Measurements from ENCODE around the gene COL5A2.

The COL5A2 gene

DNA sequence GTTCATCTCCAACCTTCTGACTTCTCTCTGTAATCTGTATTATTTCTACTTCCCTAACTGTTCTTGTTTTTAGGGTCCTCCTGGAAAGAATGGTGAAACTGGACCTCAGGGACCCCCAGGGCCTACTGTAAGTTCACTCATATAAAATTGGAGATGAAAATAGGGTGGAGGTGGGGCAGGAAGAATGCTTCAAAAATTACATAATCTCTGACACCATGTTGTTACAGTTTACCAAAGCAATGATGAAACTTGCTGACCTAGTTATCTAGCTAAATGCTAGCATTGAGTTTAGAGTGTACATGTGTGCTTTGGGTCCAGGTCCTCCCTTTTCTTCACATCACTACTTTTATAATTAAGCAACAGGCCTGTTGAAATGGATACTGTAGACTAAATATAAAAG is 182.3 kb downstream of the COL5A2 start:
- no peak for DNase-seq (ENCODE audit: low read depth in 3 of 3)

DNA sequence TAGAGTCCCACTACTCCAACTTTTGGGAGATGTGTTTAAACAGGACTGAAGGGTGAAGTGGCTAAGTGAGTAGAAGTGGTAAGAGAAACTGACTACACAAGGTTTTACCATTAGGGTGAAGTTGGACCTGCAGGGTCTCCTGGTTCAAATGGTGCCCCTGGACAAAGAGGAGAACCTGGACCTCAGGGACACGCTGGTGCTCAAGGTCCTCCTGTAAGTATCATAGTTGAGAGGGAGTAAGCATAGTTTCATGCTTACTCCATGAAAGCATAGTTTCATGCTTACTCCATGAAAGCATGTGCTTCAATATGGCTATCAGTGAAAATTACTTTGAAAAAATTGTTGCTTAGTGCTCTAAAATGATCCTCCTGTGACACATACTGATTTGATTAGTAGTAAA is 186.3 kb downstream of the COL5A2 start:
- DNase-seq (ENCODE audit: low read depth in 3 of 3), result no peak

GRCh38 chr2:188986839-188987238 is 192.7 kb downstream of the COL5A2 start:
- DNase-seq (ENCODE audit: low read depth in 3 of 3), result no peak

DNA sequence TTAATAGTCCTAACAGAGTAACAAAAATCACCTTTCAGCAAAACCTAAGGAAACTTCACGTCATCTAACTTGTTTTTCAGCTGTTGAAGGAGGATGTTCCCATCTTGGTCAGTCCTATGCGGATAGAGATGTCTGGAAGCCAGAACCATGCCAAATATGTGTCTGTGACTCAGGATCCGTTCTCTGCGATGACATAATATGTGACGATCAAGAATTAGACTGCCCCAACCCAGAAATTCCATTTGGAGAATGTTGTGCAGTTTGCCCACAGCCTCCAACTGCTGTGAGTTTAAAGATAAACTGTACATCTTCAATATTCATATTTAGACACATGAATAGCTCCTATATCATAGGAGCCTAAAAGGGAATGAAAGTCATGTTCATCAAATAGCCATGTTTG is 194.9 kb downstream of the COL5A2 start:
- DNase-seq (ENCODE audit: low read depth in 3 of 3), result no peak

GRCh38 chr2:188984065-188984491 is 195.5 kb downstream of the COL5A2 start:
- DNase-seq (ENCODE audit: low read depth in 3 of 3), result no peak

- DNase-seq (ENCODE audit: low read depth in 3 of 3), result no peak
Measured at GRCh38 chr2:188983427-188984064, 196.0 kb downstream of the COL5A2 start.

Data from stimulated activated CD4-positive, alpha-beta T cell treated with anti-CD3 and anti-CD28 coated beads, TNF-alpha, amount 100 ng/mL, for 48 hours (primary cell).